Spleen (tissue), 7 donors: ENCODE measurements around the gene POU2AF3.

ENCODE experiments used
- POLR2A ChIP-seq, 3 donors: fragments of 450-650 bp; IDR thresholded peaks; one replicate each; pipeline ENCODE4 v1.5.1; 2017; ENCODE audit warnings: antibody characterized with exemption in 3 of 3, mild to moderate bottlenecking in 1 of 3
- POLR2AphosphoS5 ChIP-seq, 3 donors: sonication (generic); formaldehyde crosslinking; IDR thresholded peaks; one replicate each; pipeline ENCODE4 v1.5.1; 2017; ENCODE audit warnings: antibody characterized with exemption in 3 of 3
- TF ChIP-seq, protein P1 (sequence below), 11 experiments: fragments of 200-600 bp in 7 of 11; fragments of 450-650 bp in 4 of 11; sonication (generic) in 4 of 11; IDR thresholded peaks in 8 of 11; conservative IDR thresholded peaks in 3 of 11; 1 replicate in 7 of 11; 2 replicates in 4 of 11; pipeline versions ENCODE4 v1.4.0 to v1.8.0; 2016 to 2021; ENCODE audit warnings: antibody characterized with exemption in 11 of 11, inconsistent platforms in 4 of 11, mild to moderate bottlenecking in 1 of 11
- donor health status: DM: no; HTN: no; CAD: no; lungs with moderate emphysema.
- donor health status: DM: no; HTN: no; CAD: no.
- donor health status: DM: no; HTN: no; CAD: no.

DNA sequence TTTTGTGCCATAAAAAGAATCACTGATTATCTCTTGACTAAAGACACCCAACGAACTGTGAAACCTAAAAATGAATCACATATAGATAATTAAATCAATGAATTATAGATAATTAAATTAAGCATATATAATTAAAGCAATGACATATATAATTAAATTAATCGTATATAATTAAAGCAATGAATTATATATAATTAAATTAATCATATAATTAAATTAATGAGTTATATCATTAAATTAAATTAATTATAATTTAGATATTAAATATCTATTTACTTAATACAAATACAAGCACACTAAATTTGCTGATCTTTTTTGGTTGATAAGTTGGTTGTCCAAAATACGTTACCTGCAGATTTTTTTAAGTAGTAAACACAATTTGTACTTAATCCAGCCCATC is 49.8 kb downstream of the POU2AF3 start:
- TF ChIP-seq, protein P1, sequence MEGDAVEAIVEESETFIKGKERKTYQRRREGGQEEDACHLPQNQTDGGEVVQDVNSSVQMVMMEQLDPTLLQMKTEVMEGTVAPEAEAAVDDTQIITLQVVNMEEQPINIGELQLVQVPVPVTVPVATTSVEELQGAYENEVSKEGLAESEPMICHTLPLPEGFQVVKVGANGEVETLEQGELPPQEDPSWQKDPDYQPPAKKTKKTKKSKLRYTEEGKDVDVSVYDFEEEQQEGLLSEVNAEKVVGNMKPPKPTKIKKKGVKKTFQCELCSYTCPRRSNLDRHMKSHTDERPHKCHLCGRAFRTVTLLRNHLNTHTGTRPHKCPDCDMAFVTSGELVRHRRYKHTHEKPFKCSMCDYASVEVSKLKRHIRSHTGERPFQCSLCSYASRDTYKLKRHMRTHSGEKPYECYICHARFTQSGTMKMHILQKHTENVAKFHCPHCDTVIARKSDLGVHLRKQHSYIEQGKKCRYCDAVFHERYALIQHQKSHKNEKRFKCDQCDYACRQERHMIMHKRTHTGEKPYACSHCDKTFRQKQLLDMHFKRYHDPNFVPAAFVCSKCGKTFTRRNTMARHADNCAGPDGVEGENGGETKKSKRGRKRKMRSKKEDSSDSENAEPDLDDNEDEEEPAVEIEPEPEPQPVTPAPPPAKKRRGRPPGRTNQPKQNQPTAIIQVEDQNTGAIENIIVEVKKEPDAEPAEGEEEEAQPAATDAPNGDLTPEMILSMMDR (IDR thresholded peaks at IDR 0.05 in 8 of 11, conservative IDR thresholded peaks at IDR 0.05 in 3 of 11) = no peak
- TF ChIP-seq POLR2A (IDR thresholded peaks at IDR 0.05) = no peak
- TF ChIP-seq POLR2AphosphoS5 (IDR thresholded peaks at IDR 0.05) = no peak
